Right lobe of liver (tissue), 6 donors: ENCODE results near the gene MTHFD1L. TPM values are rescaled to one million over a fixed set of nuclear protein-coding genes. Genes with fewer than 3 reads are reported as not detected.

Experiments
- ATAC-seq, 4 donors: fragments of 200-7000 bp; cut with Tn5 transposase; one replicate each; pipeline ENCODE4 v1.9.1; 2020; ENCODE audit warnings: mild to moderate bottlenecking in 4 of 4, moderate library complexity in 4 of 4
- DNase-seq, 3 donors: peaks; one replicate each; pipeline ENCODE4 v3.0.0-alpha.2; 2020
- H3K27ac ChIP-seq, 3 donors: fragments of 200-600 bp; one replicate each; pipeline ENCODE4 v1.8.0; 2022
- H3K27me3 ChIP-seq, 2 donors: fragments of 200-600 bp; one replicate each; pipeline ENCODE4 v1.8.0; 2022
- H3K36me3 ChIP-seq, 4 donors: fragments of 200-600 bp; sonication (generic) in 1 of 4; one replicate each; pipeline versions ENCODE4 v1.5.1 to v1.8.0; 2017 to 2022; ENCODE audit warnings: control low read depth in 1 of 4
- H3K4me1 ChIP-seq, 4 donors: fragments of 200-600 bp; sonication (generic) in 1 of 4; one replicate each; pipeline versions ENCODE4 v1.5.1 to v1.8.0; 2017 to 2022; ENCODE audit warnings: control low read depth in 1 of 4
- H3K4me3 ChIP-seq, 3 donors: fragments of 200-600 bp; one replicate each; pipeline ENCODE4 v1.8.0; 2022
- H3K9me3 ChIP-seq, 4 donors: fragments of 200-600 bp; sonication (generic) in 1 of 4; one replicate each; pipeline versions ENCODE4 v1.5.1 to v1.8.0; 2017 to 2022; ENCODE audit warnings: control low read depth in 1 of 4
- CTCF ChIP-seq, 4 donors: fragments of 200-600 bp in 3 of 4; fragments of 450-650 bp in 1 of 4; IDR thresholded peaks; one replicate each; pipeline versions ENCODE4 v1.5.1 to v1.8.0; 2016 to 2022; ENCODE audit warnings: antibody characterized with exemption in 4 of 4, mild to moderate bottlenecking in 2 of 4
- POLR2A ChIP-seq: fragments of 450-650 bp; IDR thresholded peaks from one replicate; pipeline ENCODE4 v1.6.1; 2017; ENCODE audit warnings: antibody characterized with exemption, mild to moderate bottlenecking
- WGBS: methylation state at CpG from one replicate; pipeline ENCODE4 v1.1.6; 2018; ENCODE audit warnings: low coverage, low lambda C conversion rate; ENCODE audit not compliant: insufficient coverage; ENCODE audit errors: missing lambda C conversion rate; 5-methylcytosine and 5-hydroxymethylcytosine counted together
- intact Hi-C, 2 donors: fragments of 100-400 bp; cut with DNase I; formaldehyde crosslinking; loops; one replicate each; pipeline versions ENCODE4 v1.11.2 to v1.14.1; 2022
- total RNA-seq, 6 experiments: library from RNA; depleted of rRNA in 2 of 6; stranded (reverse); fragments of >200 nt in 2 of 6; fragmentation: NEBNext Ultra II Directional in 3 of 6; extraction: Animal tissue kit (Norgen Biotek cat#: 25700) in 3 of 6; gene quantifications; one replicate each; pipeline versions ENCODE4 v1.1.0 to v1.2.4, GENCODE V29; 2016 to 2023
- donor health status: DM: no; HTN: yes; CAD: no.
- donor health status: DM: no; HTN: no; CAD: no.
- donor health status: DM: no; HTN: no; CAD: no.
- donor health status: DM: no; HTN: yes; CAD: no.
- donor health status: DM: no; HTN: yes; CAD: no.

The MTHFD1L gene
- total RNA-seq, 6 experiments from 2014 or later = 1.7 to 11.5 (median 4.9) TPM

GRCh38 chr6:151130329-151130728 is 264.8 kb downstream of the MTHFD1L start:
- DNase-seq = no peak
- intact Hi-C loops = no loop called here
- WGBS = 71% methylated on average over 6 of the region's 6 CpGs
- ATAC-seq = no peak
- no peak overlapping the region for H3K4me3 ChIP-seq
- no peaks in the 10 kb centered on the region for H3K27me3 ChIP-seq
- H3K4me1 ChIP-seq = peaks cover 0 to 14% (median 0%) of the 10 kb centered on the region in 4 donors
- no peaks in the 10 kb centered on the region for H3K9me3 ChIP-seq
- no peaks in the 10 kb centered on the region for H3K36me3 ChIP-seq
- no peak for TF ChIP-seq POLR2A
- no peak overlapping the region for H3K27ac ChIP-seq

GRCh38 chr6:151131324-151132007 is 266.0 kb downstream of the MTHFD1L start:
- ATAC-seq (no peak), DNase-seq (no peak)
- Histone ChIP-seq H3K4me1 (peaks cover 0 to 3% (median 0%) of the 10 kb centered on the region in 4 donors), H3K27ac (no peak overlapping the region), H3K4me3 (no peak overlapping the region), H3K27me3 (no peaks in the 10 kb centered on the region), H3K9me3 (no peaks in the 10 kb centered on the region), H3K36me3 (no peaks in the 10 kb centered on the region)
- no peak for TF ChIP-seq POLR2A
- no peak for TF ChIP-seq CTCF (IDR thresholded peaks at IDR 0.05)
- intact Hi-C loops = no loop called here
- 93% methylated on average over 3 of the region's 3 CpGs for WGBS

GRCh38 chr6:151136141-151136755 is 270.7 kb downstream of the MTHFD1L start:
- no peaks in the 10 kb centered on the region for H3K9me3 ChIP-seq
- peak overlapping the region in 1 of 3 donors; percentile 19 for H3K4me3 ChIP-seq
- peak; percentile 76 to 82 (median 81) for ATAC-seq
- H3K27ac ChIP-seq = peak overlapping the region in 1 of 3 donors; percentile 8
- TF ChIP-seq CTCF (IDR thresholded peaks at IDR 0.05) (no peak), POLR2A (no peak)
- no peak for DNase-seq
- H3K4me1 ChIP-seq = no peaks in the 10 kb centered on the region
- no peaks in the 10 kb centered on the region for H3K27me3 ChIP-seq
- 24% methylated on average over 10 of the region's 12 CpGs for WGBS
- no peaks in the 10 kb centered on the region for H3K36me3 ChIP-seq
- intact Hi-C loops = no loop called here

GRCh38 chr6:151137542-151137941 is 272.0 kb downstream of the MTHFD1L start:
- intact Hi-C loops = no loop called here
- ATAC-seq (no peak), DNase-seq (no peak)
- Histone ChIP-seq H3K4me1 (no peaks in the 10 kb centered on the region), H3K36me3 (no peaks in the 10 kb centered on the region), H3K9me3 (no peaks in the 10 kb centered on the region), H3K27me3 (no peaks in the 10 kb centered on the region), H3K27ac (no peak overlapping the region), H3K4me3 (no peak overlapping the region)
- no peak for TF ChIP-seq POLR2A
- TF ChIP-seq CTCF (IDR thresholded peaks at IDR 0.05) = no peak
- 94% methylated on average over 6 of the region's 6 CpGs for WGBS

- Histone ChIP-seq H3K4me3 (no peak overlapping the region), H3K4me1 (no peaks in the 10 kb centered on the region), H3K36me3 (no peaks in the 10 kb centered on the region), H3K27ac (no peak overlapping the region), H3K27me3 (no peaks in the 10 kb centered on the region), H3K9me3 (no peaks in the 10 kb centered on the region)
- WGBS = 100% methylated on average over 1 of the region's 11 CpGs
- intact Hi-C loops = no loop called here
- ATAC-seq (peak; percentile 17 to 54 (median 22)), DNase-seq (no peak)
- TF ChIP-seq CTCF (IDR thresholded peaks at IDR 0.05) = no peak
- no peak for TF ChIP-seq POLR2A
Measured at GRCh38 chr6:151139524-151139923, 274.0 kb downstream of the MTHFD1L start.
